Esophagus muscularis mucosa (tissue), 4 donors: ENCODE measurements around the gene GJB6. TPM values are rescaled to one million over a fixed set of nuclear protein-coding genes. Genes with fewer than 3 reads are reported as not detected.

ENCODE experiments used
- DNase-seq: peaks from one replicate; pipeline ENCODE4 v3.0.0-alpha.2; 2017; ENCODE audit errors: extremely low spot score
- H3K27ac ChIP-seq, 4 donors: fragments of 200-600 bp; sonication (generic); replicated peaks in 1 of 4; 1 replicate in 3 of 4; 2 replicates in 1 of 4; pipeline ENCODE4 v1.5.1; 2016 to 2019; ENCODE audit warnings: mild to moderate bottlenecking in 1 of 4
- H3K27me3 ChIP-seq, 4 donors: fragments of 200-600 bp; sonication (generic); one replicate each; pipeline versions ENCODE4 v1.5.1 to v1.6.0; 2016 to 2019
- H3K36me3 ChIP-seq, 4 donors: fragments of 200-600 bp; sonication (generic); one replicate each; pipeline ENCODE4 v1.5.1; 2016 to 2019
- H3K4me1 ChIP-seq, 4 donors: fragments of 200-600 bp; sonication (generic); one replicate each; pipeline ENCODE4 v1.5.1; 2016 to 2019
- H3K4me3 ChIP-seq, 4 donors: fragments of 200-600 bp; sonication (generic); 1 replicate in 2 of 4; 2 replicates in 2 of 4; pipeline ENCODE4 v1.5.1; 2016 to 2019; ENCODE audit warnings: mild to moderate bottlenecking in 4 of 4, moderate library complexity in 1 of 4
- H3K9me3 ChIP-seq, 4 donors: fragments of 200-600 bp; sonication (generic); 1 replicate in 3 of 4; 2 replicates in 1 of 4; pipeline ENCODE4 v1.5.1; 2016 to 2019
- EP300 ChIP-seq: sonication (generic); formaldehyde crosslinking; IDR thresholded peaks from one replicate; pipeline ENCODE4 v1.6.1; 2017; ENCODE audit warnings: antibody characterized with exemption
- POLR2A ChIP-seq: fragments of 450-650 bp; IDR thresholded peaks from one replicate; pipeline ENCODE4 v1.6.1; 2017; ENCODE audit warnings: antibody characterized with exemption, moderate library complexity, mild to moderate bottlenecking, low read depth
- POLR2AphosphoS5 ChIP-seq, 2 donors: sonication (generic); formaldehyde crosslinking; IDR thresholded peaks; one replicate each; pipeline ENCODE4 v1.6.1; 2017; ENCODE audit warnings: antibody characterized with exemption in 2 of 2
- WGBS: methylation state at CpG from one replicate; pipeline ENCODE4 v1.1.5; 2018; 5-methylcytosine and 5-hydroxymethylcytosine counted together
- intact Hi-C: fragments of 100-400 bp; cut with DNase I; formaldehyde crosslinking; loops from one replicate; pipeline ENCODE4 v1.15.1; 2023
- total RNA-seq, 4 donors: library from RNA; depleted of rRNA; stranded (reverse); fragments of >200 nt; gene quantifications; one replicate each; pipeline versions ENCODE4 v1.1.0 to v1.2.1, GENCODE V29; 2016
- TF ChIP-seq, protein P1 (sequence below), 3 experiments: fragments of 200-600 bp in 2 of 3; fragments of 450-650 bp in 1 of 3; sonication (generic) in 2 of 3; IDR thresholded peaks; one replicate each; pipeline ENCODE4 v1.5.1; 2017 to 2019; ENCODE audit warnings: antibody characterized with exemption in 3 of 3, mild to moderate bottlenecking in 2 of 3, moderate library complexity in 1 of 3

The GJB6 gene
- total RNA-seq, 4 donors from 2014 or later: not detected

DNA sequence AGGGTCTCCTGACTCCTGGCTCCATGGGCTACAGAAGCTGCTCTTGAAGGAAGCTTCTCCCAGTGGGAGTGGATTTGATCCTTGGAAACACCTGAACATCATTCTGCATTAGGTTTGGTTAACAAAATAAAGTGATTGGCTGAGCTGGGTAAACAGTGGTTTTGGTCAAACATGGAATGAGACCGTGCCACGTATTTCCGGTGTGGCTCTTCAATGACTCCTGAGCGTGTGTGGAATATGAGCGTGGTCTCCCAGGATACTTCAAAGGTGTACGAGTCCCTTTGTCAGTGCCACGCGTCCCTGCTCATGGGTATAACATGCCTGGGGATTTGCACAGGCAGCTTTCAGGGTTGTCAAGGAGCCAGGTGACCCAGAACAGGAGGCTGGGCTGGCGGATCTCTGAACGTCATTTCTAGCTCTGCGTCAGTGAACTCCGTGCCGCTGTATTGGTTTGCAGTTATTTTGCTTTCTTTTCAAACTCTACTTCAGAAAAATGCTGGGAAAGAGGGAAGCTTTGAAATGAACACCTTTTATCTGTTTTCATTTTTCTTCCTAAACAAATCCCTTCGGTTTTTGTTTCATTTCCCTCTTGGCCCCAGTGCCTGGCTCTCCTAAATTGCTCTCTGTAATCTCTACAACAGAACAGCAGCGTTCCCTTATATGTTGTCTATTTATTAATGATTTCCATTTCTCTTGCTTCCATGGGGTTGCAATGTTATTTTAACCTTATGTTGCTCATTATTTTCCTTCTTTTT, 26.3 kb upstream of the GJB6 start:
- no peak overlapping the region for H3K4me3 ChIP-seq
- H3K27me3 ChIP-seq: peaks cover 0 to 11% (median 0%) of the 10 kb centered on the region in 4 donors
- WGBS: 77% methylated on average over 15 of the region's 15 CpGs
- DNase-seq: no peak
- no peak overlapping the region for H3K27ac ChIP-seq
- TF ChIP-seq, protein P1, sequence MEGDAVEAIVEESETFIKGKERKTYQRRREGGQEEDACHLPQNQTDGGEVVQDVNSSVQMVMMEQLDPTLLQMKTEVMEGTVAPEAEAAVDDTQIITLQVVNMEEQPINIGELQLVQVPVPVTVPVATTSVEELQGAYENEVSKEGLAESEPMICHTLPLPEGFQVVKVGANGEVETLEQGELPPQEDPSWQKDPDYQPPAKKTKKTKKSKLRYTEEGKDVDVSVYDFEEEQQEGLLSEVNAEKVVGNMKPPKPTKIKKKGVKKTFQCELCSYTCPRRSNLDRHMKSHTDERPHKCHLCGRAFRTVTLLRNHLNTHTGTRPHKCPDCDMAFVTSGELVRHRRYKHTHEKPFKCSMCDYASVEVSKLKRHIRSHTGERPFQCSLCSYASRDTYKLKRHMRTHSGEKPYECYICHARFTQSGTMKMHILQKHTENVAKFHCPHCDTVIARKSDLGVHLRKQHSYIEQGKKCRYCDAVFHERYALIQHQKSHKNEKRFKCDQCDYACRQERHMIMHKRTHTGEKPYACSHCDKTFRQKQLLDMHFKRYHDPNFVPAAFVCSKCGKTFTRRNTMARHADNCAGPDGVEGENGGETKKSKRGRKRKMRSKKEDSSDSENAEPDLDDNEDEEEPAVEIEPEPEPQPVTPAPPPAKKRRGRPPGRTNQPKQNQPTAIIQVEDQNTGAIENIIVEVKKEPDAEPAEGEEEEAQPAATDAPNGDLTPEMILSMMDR (IDR thresholded peaks at IDR 0.05): no peak
- TF ChIP-seq POLR2A (no peak), POLR2AphosphoS5 (IDR thresholded peaks at IDR 0.05) (no peak), EP300 (no peak)
- no peaks in the 10 kb centered on the region for H3K36me3 ChIP-seq
- intact Hi-C loops: no loop called here
- no peaks in the 10 kb centered on the region for H3K4me1 ChIP-seq
- no peaks in the 10 kb centered on the region for H3K9me3 ChIP-seq

DNA sequence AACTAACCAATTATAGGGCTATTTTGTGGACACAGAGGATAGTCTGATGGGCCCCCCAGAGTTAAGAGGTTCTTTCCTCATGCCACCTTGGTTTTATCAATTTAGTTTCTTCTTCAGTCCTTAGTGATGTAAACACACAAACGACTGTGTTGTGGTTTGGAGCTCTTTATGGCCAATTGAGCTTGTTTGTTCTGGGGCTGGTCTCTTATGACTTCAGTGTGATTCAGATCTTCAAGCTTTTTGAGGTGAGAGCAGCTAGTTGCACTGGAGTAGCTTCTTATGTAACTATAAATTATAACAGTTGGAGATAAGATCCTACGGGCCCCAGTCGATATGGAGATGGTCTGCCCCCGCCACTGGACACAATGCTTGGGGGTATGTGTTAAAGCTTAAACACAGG, 22.0 kb upstream of the GJB6 start:
- Histone ChIP-seq H3K9me3 (no peaks in the 10 kb centered on the region), H3K4me1 (no peaks in the 10 kb centered on the region), H3K36me3 (no peaks in the 10 kb centered on the region), H3K27me3 (peaks cover 0 to 22% (median 0%) of the 10 kb centered on the region in 4 donors), H3K4me3 (no peak overlapping the region), H3K27ac (no peak overlapping the region)
- intact Hi-C loops: no loop called here
- 85% methylated on average over 4 of the region's 4 CpGs for WGBS
- no peak for DNase-seq
- TF ChIP-seq POLR2AphosphoS5 (IDR thresholded peaks at IDR 0.05) (no peak), EP300 (no peak), POLR2A (no peak)
- TF ChIP-seq, protein P1 (IDR thresholded peaks at IDR 0.05): no peak

GRCh38 chr13:20249913-20250312, 17.8 kb upstream of the GJB6 start:
- intact Hi-C loops: no loop called here
- no peaks in the 10 kb centered on the region for H3K36me3 ChIP-seq
- H3K27ac ChIP-seq: no peak overlapping the region
- TF ChIP-seq, protein P1 (IDR thresholded peaks at IDR 0.05): no peak
- TF ChIP-seq EP300 (no peak), POLR2A (no peak), POLR2AphosphoS5 (IDR thresholded peaks at IDR 0.05) (no peak)
- no peaks in the 10 kb centered on the region for H3K4me1 ChIP-seq
- no peaks in the 10 kb centered on the region for H3K9me3 ChIP-seq
- WGBS: 85% methylated on average over 5 of the region's 5 CpGs
- H3K27me3 ChIP-seq: peaks cover 0 to 13% (median 0%) of the 10 kb centered on the region in 4 donors
- H3K4me3 ChIP-seq: no peak overlapping the region
- no peak for DNase-seq

- 81% methylated on average over 5 of the region's 10 CpGs for WGBS
- Histone ChIP-seq H3K4me3 (no peak overlapping the region), H3K27ac (no peak overlapping the region), H3K36me3 (no peaks in the 10 kb centered on the region), H3K27me3 (peaks cover 0 to 13% (median 0%) of the 10 kb centered on the region in 4 donors), H3K4me1 (no peaks in the 10 kb centered on the region), H3K9me3 (no peaks in the 10 kb centered on the region)
- DNase-seq: no peak
- intact Hi-C loops: no loop called here
- TF ChIP-seq POLR2A (no peak), EP300 (no peak), POLR2AphosphoS5 (IDR thresholded peaks at IDR 0.05) (no peak)
- TF ChIP-seq, protein P1 (IDR thresholded peaks at IDR 0.05): no peak
These were observed 15.8 kb upstream of the GJB6 start for GRCh38 chr13:20247963-20248362.
